Lung microvascular endothelial cell (primary cell): Measurements from ENCODE around the gene STAM. TPM values are rescaled to one million over a fixed set of nuclear protein-coding genes. Genes with fewer than 3 reads are reported as not detected.

Experiments
- DNase-seq, 2 donors: peaks; one replicate each; pipeline versions ENCODE4 v3.0.0 to v3.0.0-alpha.2; 2010; ENCODE audit warnings: low read depth in 2 of 2
- total RNA-seq: library from RNA; depleted of rRNA; stranded (reverse); fragments of >200 nt; gene quantifications from 2 replicates; pipeline ENCODE4 v1.2.1, GENCODE V29; 2014

STAM gene
- total RNA-seq, 1 donor from 2014 or later: 10.1 TPM

DNA sequence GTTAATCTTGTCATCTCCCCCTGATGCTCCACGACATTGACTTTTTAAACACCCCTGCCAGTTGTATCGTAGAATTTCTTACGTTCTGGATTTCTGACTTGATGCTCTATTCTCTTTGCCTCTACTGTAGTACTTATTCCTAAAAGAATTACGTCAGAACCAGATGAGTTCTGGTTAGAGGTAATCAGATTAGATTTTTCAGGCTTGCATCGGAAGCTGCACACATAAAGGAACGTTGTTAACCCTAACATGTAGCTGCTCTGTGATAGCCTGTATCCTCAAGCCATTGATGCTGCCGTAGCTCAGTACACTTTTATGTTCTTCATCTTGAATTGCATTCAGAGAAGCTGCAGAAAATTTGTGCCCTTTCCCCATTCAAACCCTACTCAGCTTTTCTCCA, 81.8 kb downstream of the STAM start:
- DNase-seq: no peak

DNA sequence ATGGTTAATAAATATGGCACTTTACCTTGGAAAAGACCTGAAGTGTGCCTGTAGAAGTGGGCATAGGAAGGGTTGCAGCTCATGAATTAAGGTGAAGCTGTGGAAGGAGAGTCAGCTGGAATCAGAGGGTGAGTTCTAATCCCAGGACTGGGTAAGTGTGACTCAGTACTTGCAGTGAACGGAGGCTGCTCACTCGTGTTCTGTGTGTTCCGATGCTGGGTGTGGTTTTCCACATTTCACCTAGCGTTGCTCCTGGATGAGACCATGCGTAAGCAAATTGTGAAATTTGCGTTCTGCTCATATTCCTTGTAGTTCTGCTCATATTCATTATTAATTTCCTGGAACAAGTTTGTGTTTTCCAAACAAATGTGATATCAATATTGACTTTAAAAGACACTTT, 85.7 kb downstream of the STAM start:
- no peak for DNase-seq

- no peak for DNase-seq
Measured at GRCh38 chr10:17730667-17731066, 86.7 kb downstream of the STAM start.

- no peak for DNase-seq
Measured at GRCh38 chr10:17731331-17732020, 87.5 kb downstream of the STAM start.

DNA sequence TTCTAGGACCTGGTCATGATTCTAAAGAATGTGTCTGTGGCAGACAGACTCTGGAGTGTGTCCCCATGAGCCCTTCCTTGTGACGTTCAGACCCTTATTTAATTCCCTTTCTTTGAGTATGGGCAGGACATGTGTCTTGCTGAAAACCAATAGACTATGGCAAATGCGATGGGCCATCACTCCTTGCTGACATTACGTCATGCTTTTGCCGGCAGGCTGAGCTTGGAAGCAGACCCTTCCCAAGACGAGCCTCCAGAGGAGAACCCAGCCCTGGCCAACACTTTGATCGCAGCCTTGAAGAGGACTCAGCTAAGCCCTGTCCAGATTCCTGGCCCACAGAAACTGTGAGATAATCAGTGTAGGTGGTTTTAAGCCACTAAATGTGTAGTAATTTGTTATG, 89.7 kb downstream of the STAM start:
- no peak for DNase-seq

- no peak for DNase-seq
Measured at GRCh38 chr10:17734432-17735080, 90.6 kb downstream of the STAM start.

DNA sequence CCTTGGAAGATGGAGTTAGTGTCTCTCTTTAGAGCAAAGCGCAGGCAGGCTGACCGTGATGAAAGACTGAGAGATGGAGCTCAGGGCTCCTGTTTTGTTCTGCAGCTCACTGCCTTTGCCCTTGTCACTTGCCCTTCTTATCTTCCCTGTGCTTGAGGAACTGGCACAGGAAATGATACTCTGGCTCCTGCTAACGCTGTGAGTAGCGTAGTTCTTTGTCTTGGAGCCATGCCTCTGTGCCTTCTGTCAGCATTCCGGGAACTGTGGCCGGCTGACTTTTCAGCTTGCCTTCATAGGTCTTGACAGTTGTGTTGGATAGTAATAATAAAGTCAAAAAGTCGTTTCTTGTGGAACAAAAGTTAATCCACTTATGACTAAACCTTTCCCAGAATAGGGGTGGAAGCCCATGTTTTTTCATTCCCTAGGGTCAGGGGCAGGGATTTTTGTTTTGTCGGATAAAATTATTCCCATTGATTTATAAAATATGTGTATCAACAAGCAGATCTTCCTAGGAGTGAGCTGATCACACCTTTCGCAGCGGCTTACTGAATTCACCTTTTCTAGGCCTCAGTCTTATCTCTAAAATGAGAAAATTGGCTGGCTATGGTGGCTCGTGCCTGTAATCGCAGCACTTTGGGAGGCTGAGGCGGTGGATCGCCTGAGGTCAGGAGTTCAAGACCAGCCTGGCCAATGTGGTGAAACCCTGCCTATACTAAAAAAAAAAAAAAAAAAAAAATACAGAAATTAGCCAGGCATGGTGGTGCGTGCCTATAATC, 91.4 kb downstream of the STAM start:
- DNase-seq: peak in 1 of 2 donors; percentile 58

GRCh38 chr10:17736223-17736622, 92.3 kb downstream of the STAM start:
- DNase-seq: peak in 1 of 2 donors; percentile 30

DNA sequence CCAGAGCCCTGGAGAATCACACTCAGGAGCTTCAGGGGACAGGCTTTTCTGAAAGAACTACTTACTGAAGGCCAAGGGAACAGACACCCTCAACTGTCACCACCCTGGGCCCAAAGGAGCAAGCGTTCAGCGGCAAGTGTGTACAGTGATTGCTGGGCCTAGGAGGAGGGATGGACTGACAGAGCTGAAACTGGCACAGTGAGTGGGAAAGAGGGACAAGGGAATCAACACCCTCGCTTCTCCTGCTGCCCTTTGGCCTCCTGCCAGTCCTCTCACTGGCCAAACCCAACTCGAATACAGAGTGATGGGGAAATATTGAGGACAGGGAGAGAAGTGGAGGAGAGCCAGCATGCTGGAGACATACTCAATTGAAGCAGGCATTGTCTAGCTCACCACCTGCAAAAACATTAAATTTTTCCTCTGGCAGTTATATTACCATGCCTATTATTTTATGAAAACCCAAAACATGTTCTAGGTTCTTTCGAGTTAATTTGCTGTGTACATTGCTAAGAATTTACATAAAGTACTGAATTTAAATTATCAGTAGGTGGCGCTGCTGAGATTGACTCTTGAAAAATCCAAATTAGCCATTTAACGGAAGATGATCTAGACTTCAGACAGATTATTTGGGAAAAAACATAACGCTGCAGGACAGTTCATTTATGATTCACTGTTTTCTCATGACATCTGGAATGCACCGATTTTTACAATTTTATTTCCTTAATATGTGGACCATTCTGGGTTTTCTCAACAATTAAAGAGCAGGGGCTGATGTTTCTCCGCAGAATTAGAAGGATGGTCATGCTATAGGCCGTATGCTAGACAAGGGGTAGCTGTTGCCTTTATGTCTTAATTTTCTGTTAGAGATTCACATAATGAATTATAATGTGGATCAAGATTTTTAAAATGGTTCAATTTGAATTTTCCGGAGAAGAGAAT, 93.3 kb downstream of the STAM start:
- DNase-seq: peak; percentile 49 to 73

GRCh38 chr10:17740668-17741067, 96.7 kb downstream of the STAM start:
- no peak for DNase-seq

- peak; percentile 52 to 62 for DNase-seq
Measured at GRCh38 chr10:17742918-17743317, 99.0 kb downstream of the STAM start.

DNA sequence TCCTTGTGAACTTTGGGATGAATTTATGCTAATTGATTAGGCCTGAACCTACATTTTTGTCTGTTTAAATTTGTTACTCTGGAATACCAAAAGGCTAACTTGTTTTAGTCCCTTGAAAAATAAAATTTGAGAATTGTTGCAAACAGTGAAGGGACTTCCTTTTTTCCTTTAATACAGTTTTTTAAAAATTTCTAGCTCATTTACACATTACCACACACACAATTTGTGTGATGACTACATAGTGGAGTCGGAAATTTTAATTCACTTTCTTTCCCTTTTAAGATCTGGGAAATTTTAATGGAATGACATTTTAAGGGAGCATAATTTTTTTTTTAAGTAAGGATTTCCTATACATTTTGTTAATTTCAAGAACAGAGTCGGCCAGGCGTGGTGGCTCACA, 99.5 kb downstream of the STAM start:
- no peak for DNase-seq

- peak; percentile 72 to 90 for DNase-seq
Measured at GRCh38 chr10:17744341-17744861, 100.5 kb downstream of the STAM start.

GRCh38 chr10:17747883-17748550, 104.1 kb downstream of the STAM start:
- peak in 1 of 2 donors; percentile 58 for DNase-seq

GRCh38 chr10:17749890-17750289, 105.9 kb downstream of the STAM start:
- no peak for DNase-seq

DNA sequence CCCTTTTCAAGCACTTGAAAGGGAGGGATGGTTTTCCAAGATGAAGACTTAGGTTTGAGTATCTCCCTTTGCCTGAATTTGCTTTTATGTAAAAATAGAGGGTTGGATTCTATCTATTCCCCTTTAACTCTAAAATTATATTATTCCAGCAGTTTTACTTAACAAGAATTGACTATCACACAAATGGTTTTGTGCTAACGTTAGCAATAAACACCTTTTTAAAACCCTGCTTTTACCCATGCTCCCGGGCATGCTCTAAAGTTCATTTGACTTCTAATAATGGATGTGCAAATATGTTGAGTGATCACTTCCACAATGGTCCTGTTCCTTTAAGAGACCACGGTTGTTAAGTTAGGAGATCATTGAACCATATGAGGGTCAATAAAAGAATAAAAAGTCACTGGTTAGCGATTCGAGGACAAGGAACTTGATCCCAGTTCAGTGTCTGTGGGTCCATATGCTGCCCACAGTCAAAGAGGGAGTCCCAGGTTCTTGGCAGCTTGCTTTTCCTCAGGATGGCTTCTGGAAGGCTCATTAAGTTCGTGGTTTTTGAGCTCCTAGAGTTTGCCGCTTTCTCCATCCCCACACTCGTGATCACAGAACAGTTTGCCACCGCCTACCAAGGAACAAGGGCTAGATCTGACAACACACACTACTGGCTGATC, 108.0 kb downstream of the STAM start, which contains the start of gene TMEM236:
Gene TMEM236, plus strand, starts transcription at position 421 of the 665 bp plus-strand sequence. Its CDS starts 95 bp downstream, at position 516.
- DNase-seq: no peak

DNA sequence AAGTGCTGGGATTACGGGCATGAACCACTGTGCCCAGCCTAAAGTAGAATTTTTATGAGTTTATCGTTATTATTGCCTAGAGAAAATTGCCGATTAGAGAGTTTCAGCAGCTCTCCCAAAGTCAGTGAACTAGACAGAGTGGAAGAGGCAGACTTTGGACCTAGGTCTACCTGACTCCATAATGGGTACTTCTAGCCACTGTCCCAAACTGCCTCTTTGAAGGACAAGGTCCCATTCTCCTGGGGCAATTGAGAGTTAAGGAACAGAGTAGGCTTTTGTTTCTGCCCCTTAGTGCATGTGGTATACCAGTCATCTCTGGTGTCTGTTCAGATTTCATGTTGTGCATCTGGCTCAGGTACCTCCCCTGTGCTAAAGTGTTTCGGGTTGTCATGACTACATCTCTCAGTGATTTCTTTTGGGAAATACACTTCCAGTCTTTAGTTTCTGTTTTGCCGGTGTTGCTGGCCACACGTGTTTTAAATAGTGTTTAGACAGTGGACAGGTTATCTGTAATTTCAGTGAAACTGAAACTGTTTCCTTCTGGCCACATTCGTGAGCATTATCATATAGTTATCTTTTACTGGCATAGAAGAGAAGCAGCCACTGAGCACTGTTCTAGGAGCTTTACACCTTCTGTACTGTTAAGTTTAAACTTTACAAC, 112.7 kb downstream of the STAM start:
- peak; percentile 43 to 93 for DNase-seq

DNA sequence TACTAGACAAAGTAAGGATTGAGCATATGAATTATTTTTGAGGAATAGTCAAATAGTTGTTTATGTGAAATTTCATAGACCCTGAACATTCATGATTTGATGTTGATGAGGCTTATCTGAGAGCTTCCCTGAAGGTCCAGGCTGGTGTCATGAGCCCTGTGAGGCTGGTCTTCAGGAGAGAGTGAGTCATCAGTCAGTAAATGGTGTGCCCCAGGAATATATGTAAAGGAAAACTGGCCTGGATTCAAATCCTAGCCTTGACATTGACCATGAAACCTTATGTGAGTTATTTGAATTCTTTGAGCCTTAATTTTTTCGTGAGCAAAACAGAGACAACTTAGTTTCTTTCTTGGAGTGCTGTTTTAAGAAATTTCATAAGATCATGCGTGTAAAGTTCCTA, 114.2 kb downstream of the STAM start:
- DNase-seq: peak; percentile 35 to 88

GRCh38 chr10:17758896-17759295, 114.9 kb downstream of the STAM start:
- peak; percentile 57 to 94 for DNase-seq
